Naive thymus-derived CD4-positive, alpha-beta T cell (primary cell): Measurements from ENCODE around the gene STARD8. TPM values are rescaled to one million over a fixed set of nuclear protein-coding genes. Genes with fewer than 3 reads are reported as not detected.
"Not testable (repeated sequence)": the region's sequence is repeated elsewhere in the genome, so short reads cannot be mapped to it uniquely, and the experiment has no call there.

Experiments used
- ATAC-seq: fragments of 150-1000 bp; cut with Tn5 transposase; 2 replicates; pipeline ENCODE4 v1.10.0; 2021; ENCODE audit warnings: mild to moderate bottlenecking, moderate library complexity
- CTCF ChIA-PET: fragments of 350-600 bp; sonication (Branson Sonifier 250); formaldehyde crosslinking; loops from one replicate; lab custom pipeline; 2021; ENCODE audit warnings: antibody characterized with exemption; lab: Charles Lee
- POLR2A ChIA-PET: fragments of 350-600 bp; sonication (Branson Sonifier 250); formaldehyde crosslinking; loops from one replicate; lab custom pipeline; 2021; ENCODE audit warnings: antibody characterized with exemption, inconsistent platforms; lab: Charles Lee
- DNase-seq, 9 donors: peaks; one replicate each; pipeline versions ENCODE4 v3.0.0 to v3.0.0-alpha.2; 2020 to 2022; ENCODE audit warnings: mixed read lengths in 1 of 9
- H3K27ac ChIP-seq: one replicate; pipeline ENCODE4 v1.7.0; 2013; ENCODE audit warnings: mild to moderate bottlenecking, low read depth, low read length, moderate library complexity
- H3K27me3 ChIP-seq, 2 donors: one replicate each; pipeline ENCODE4 v1.7.0; 2013; ENCODE audit warnings: low read length in 2 of 2, mild to moderate bottlenecking in 2 of 2, moderate library complexity in 2 of 2; ENCODE audit not compliant: control insufficient read depth in 2 of 2, insufficient read depth in 2 of 2
- H3K36me3 ChIP-seq, 3 experiments: 1 replicate in 2 of 3; 2 replicates in 1 of 3; pipeline ENCODE4 v1.7.0; 2013; ENCODE audit warnings: low read length in 3 of 3, mild to moderate bottlenecking in 3 of 3, moderate library complexity in 1 of 3; ENCODE audit not compliant: insufficient read depth in 3 of 3, control insufficient read depth in 2 of 3
- H3K4me1 ChIP-seq, 2 donors: one replicate each; pipeline ENCODE4 v1.7.0; 2013; ENCODE audit warnings: low read length in 2 of 2, mild to moderate bottlenecking in 2 of 2, moderate library complexity in 1 of 2; ENCODE audit not compliant: control insufficient read depth in 2 of 2, insufficient read depth in 2 of 2
- H3K4me3 ChIP-seq: 2 replicates; pipeline ENCODE4 v1.7.0; 2013; ENCODE audit warnings: mild to moderate bottlenecking, low read length
- H3K9me3 ChIP-seq, 3 experiments: 1 replicate in 2 of 3; 2 replicates in 1 of 3; pipeline ENCODE4 v1.7.0; 2013; ENCODE audit warnings: low read length in 3 of 3; ENCODE audit not compliant: control insufficient read depth in 2 of 3
- H3K27ac Mint-ChIP-seq, 9 donors: one replicate each; pipeline ENCODE4 v1.8.0; 2020 to 2022; ENCODE audit warnings: mixed read lengths in 9 of 9, mild to moderate bottlenecking in 8 of 9, moderate library complexity in 5 of 9, inconsistent platforms in 2 of 9
- H3K27me3 Mint-ChIP-seq, 5 donors: one replicate each; pipeline ENCODE4 v1.8.0; 2021 to 2022; ENCODE audit warnings: mixed read lengths in 5 of 5, mild to moderate bottlenecking in 1 of 5
- H3K36me3 Mint-ChIP-seq, 5 donors: one replicate each; pipeline ENCODE4 v1.8.0; 2020 to 2022; ENCODE audit warnings: mixed read lengths in 5 of 5, mild to moderate bottlenecking in 3 of 5, inconsistent platforms in 1 of 5
- H3K4me1 Mint-ChIP-seq, 7 donors: one replicate each; pipeline ENCODE4 v1.8.0; 2020 to 2022; ENCODE audit warnings: mixed read lengths in 7 of 7, mild to moderate bottlenecking in 3 of 7, inconsistent platforms in 1 of 7
- H3K4me3 Mint-ChIP-seq, 10 donors: one replicate each; pipeline ENCODE4 v1.8.0; 2020 to 2022; ENCODE audit warnings: mild to moderate bottlenecking in 10 of 10, mixed read lengths in 10 of 10, moderate library complexity in 6 of 10, inconsistent platforms in 2 of 10
- H3K9me3 Mint-ChIP-seq, 11 donors: one replicate each; pipeline ENCODE4 v1.8.0; 2020 to 2022; ENCODE audit warnings: mixed read lengths in 11 of 11, mild to moderate bottlenecking in 4 of 11, inconsistent platforms in 1 of 11, moderate library complexity in 1 of 11
- intact Hi-C, 2 donors: fragments of 100-400 bp; cut with micrococcal nuclease; formaldehyde crosslinking; loops; one replicate each; pipeline ENCODE4 v1.15.1; 2023
- polyA plus RNA-seq, 2 donors: library from polyadenylated mRNA; unstranded; fragments of 300-500 nt; fragmentation: Illumina TruSeq; gene quantifications; one replicate each; pipeline ENCODE4 v1.2.3, GENCODE V29; 2021
- total RNA-seq, 6 experiments: library from RNA in 5 of 6; stranded (reverse) in 5 of 6; gene quantifications; 1 replicate in 5 of 6; 2 replicates in 1 of 6; pipeline ENCODE4 v1.2.3 and lab custom pipeline; 2021 to 2026

Gene STARD8
- total and polyA plus RNA-seq, 7 experiments from 2014 or later: 0.04 to 3.5 (median 0.62) TPM

DNA sequence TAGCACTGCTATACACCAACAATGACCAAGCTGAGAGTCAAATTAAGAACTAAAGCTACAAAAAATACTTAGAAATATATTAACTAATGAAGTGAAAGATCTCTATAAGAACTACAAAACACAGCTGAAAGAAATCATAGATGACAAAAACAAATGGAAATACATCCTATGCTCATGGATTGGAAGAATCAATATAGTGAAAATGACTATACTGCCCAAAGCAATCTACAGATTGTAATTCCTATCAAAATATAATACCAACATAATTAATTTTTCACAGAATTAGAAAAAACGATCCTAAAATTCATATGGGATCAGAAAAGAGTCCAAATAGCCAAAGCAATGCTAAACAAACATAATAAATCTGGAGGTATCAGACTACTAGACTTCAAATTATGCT lies 87.8 kb downstream of the STARD8 start:
- ATAC-seq: no peak
- Histone ChIP-seq H3K4me3 (no peak overlapping the region), H3K27ac (no peak overlapping the region), H3K36me3 (no peaks in the 10 kb centered on the region), H3K27me3 (no peaks in the 10 kb centered on the region), H3K4me1 (no peaks in the 10 kb centered on the region), H3K9me3 (no peaks in the 10 kb centered on the region)
- H3K9me3 Mint-ChIP-seq: no peaks in the 10 kb centered on the region
- no peak overlapping the region for H3K27ac Mint-ChIP-seq
- DNase-seq: no peak
- POLR2A ChIA-PET: no interaction called here
- peaks cover 0 to 2% (median 0%) of the 10 kb centered on the region in 7 donors for H3K4me1 Mint-ChIP-seq
- H3K36me3 Mint-ChIP-seq: no peaks in the 10 kb centered on the region
- intact Hi-C loops: no loop called here
- CTCF ChIA-PET: no interaction called here
- H3K4me3 Mint-ChIP-seq: no peak overlapping the region
- peaks cover 0 to 14% (median 6%) of the 10 kb centered on the region in 5 donors for H3K27me3 Mint-ChIP-seq

DNA sequence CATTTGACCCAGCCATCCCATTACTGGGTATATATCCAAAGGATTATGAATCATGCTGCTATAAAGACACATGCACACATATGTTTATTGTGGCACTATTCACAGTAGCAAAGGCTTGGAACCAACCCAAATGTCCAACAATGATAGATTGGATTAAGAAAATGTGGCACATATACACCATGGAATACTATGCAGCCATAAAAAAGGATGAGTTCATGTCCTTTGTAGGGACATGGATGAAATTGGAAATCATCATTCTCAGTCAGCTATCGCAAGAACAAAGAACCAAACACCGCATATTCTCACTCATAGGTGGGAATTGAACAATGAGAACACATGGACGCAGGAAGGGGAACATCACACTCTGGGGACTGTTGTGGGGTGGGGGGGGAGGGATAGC lies 94.4 kb downstream of the STARD8 start:
- ATAC-seq, H3K36me3 ChIP-seq, DNase-seq, H3K4me1 Mint-ChIP-seq, H3K27me3 ChIP-seq, H3K4me3 Mint-ChIP-seq, H3K27me3 Mint-ChIP-seq, intact Hi-C loops, POLR2A ChIA-PET, H3K36me3 Mint-ChIP-seq, H3K9me3 Mint-ChIP-seq, H3K27ac Mint-ChIP-seq, H3K9me3 ChIP-seq, CTCF ChIA-PET, H3K27ac ChIP-seq, H3K4me1 ChIP-seq, H3K4me3 ChIP-seq: not testable (repeated sequence)

DNA sequence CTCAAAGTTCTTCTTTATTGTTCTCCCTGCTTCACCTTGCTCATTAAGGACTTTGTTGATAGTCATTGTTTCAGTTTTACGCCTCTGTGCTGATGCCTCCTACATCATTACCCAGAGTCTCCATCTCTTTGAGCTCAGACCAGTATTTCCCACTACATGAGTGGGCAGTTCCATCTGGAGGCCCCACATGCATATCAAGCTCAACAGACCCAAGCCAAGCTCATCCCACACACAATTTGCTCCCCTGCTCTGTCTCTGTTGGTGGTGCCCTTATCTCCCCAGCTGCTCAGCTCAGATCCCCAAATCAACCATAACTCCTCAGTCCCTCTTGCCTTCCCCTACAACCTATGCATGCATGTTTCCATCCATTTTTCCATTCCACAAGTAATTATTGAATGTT lies 96.3 kb downstream of the STARD8 start:
- Mint-ChIP-seq H3K4me1 (peaks cover 0 to 2% (median 0%) of the 10 kb centered on the region in 7 donors), H3K36me3 (no peaks in the 10 kb centered on the region), H3K9me3 (peaks cover 0 to 3% (median 0%) of the 10 kb centered on the region in 11 donors), H3K27ac (no peak overlapping the region), H3K27me3 (no peaks in the 10 kb centered on the region), H3K4me3 (no peak overlapping the region)
- H3K27ac ChIP-seq: no peak overlapping the region
- no peaks in the 10 kb centered on the region for H3K4me1 ChIP-seq
- no peak for ATAC-seq
- intact Hi-C loops: no loop called here
- no peak for DNase-seq
- ChIA-PET POLR2A (no interaction called here), CTCF (no interaction called here)
- H3K36me3 ChIP-seq: no peaks in the 10 kb centered on the region
- no peak overlapping the region for H3K4me3 ChIP-seq
- no peaks in the 10 kb centered on the region for H3K9me3 ChIP-seq
- H3K27me3 ChIP-seq: no peaks in the 10 kb centered on the region

DNA sequence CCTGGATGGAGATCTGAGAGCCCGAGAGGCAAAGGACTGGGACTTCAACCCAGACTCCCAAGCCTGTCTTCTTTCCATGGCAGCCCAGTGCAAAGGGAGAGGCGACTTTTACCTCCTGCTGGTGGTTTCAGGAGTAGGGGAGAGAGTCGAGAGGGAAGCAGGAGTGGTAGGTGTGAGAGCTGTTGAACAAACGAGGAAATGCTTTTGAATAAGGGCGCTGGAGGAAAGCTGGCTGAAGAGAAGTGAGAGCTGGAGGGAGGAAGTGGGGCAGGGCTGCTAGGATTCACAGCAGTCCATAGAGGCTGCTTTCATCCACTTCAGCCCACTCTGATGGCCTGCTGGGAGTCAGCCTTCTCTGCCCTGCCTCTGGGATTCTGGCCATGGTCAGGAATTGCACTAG lies 99.5 kb downstream of the STARD8 start:
- intact Hi-C loops: no loop called here
- Histone ChIP-seq H3K4me1 (no peaks in the 10 kb centered on the region), H3K27ac (no peak overlapping the region), H3K27me3 (no peaks in the 10 kb centered on the region), H3K36me3 (no peaks in the 10 kb centered on the region), H3K4me3 (no peak overlapping the region), H3K9me3 (no peaks in the 10 kb centered on the region)
- ChIA-PET CTCF (no interaction called here), POLR2A (no interaction called here)
- ATAC-seq (no peak), DNase-seq (no peak)
- H3K4me1 Mint-ChIP-seq: peaks cover 0 to 2% (median 0%) of the 10 kb centered on the region in 7 donors
- peaks cover 0 to 3% (median 0%) of the 10 kb centered on the region in 11 donors for H3K9me3 Mint-ChIP-seq
- peak overlapping the region in 1 of 9 donors; percentile 73 for H3K27ac Mint-ChIP-seq
- no peaks in the 10 kb centered on the region for H3K36me3 Mint-ChIP-seq
- no peaks in the 10 kb centered on the region for H3K27me3 Mint-ChIP-seq
- H3K4me3 Mint-ChIP-seq: no peak overlapping the region

DNA sequence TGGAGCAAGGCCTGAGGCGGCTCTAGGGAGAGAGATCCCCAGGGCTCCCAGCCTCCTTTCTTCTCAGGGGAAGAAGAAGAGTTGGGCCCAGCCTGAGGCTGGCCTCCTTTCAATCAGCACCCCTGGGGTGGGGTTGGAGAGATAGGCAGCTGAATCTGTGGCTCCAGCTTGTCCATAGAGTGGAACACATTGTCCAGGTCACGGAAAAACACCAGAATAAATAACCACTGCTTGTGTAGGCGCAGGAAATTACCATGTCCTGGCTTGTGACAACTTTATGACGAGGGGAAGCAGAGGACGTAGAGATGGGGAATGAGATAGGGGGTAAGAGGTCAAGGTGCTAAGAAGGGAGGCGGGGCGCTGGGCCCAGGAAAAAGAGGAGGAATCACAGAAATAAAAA lies 100.6 kb downstream of the STARD8 start:
- Mint-ChIP-seq H3K36me3 (no peaks in the 10 kb centered on the region), H3K4me3 (no peak overlapping the region), H3K27me3 (no peaks in the 10 kb centered on the region), H3K9me3 (peaks cover 0 to 3% (median 0%) of the 10 kb centered on the region in 11 donors), H3K27ac (no peak overlapping the region), H3K4me1 (peaks cover 0 to 2% (median 0%) of the 10 kb centered on the region in 7 donors)
- H3K4me1 ChIP-seq: no peaks in the 10 kb centered on the region
- intact Hi-C loops: no loop called here
- no peak overlapping the region for H3K4me3 ChIP-seq
- H3K27ac ChIP-seq: no peak overlapping the region
- DNase-seq (no peak), ATAC-seq (no peak)
- no peaks in the 10 kb centered on the region for H3K27me3 ChIP-seq
- no peaks in the 10 kb centered on the region for H3K9me3 ChIP-seq
- CTCF ChIA-PET: no interaction called here
- POLR2A ChIA-PET: no interaction called here
- H3K36me3 ChIP-seq: no peaks in the 10 kb centered on the region

DNA sequence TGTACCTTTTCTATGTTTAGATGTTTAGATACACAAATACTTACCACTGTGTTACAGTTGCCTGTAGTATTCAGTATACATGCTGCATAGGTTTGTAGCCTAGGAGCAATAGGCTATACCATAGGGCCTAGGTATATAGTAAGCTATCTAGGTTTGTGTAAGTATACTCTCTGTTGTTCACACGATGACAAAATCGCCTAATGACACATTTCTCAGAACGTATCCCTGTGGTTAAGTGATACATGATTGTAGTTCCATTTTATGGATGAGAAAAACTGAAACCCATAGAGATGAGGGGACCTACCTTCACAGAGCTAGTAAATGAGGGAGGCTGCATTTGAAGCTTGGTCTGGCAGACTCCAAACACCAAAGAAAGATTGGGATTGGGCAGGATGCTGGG lies 102.0 kb downstream of the STARD8 start:
- Histone ChIP-seq H3K27ac (no peak overlapping the region), H3K4me1 (no peaks in the 10 kb centered on the region), H3K4me3 (no peak overlapping the region), H3K36me3 (no peaks in the 10 kb centered on the region), H3K9me3 (no peaks in the 10 kb centered on the region), H3K27me3 (no peaks in the 10 kb centered on the region)
- intact Hi-C loops: no loop called here
- no peak for ATAC-seq
- ChIA-PET POLR2A (no interaction called here), CTCF (no interaction called here)
- H3K27ac Mint-ChIP-seq: no peak overlapping the region
- no peaks in the 10 kb centered on the region for H3K27me3 Mint-ChIP-seq
- no peak for DNase-seq
- no peak overlapping the region for H3K4me3 Mint-ChIP-seq
- H3K4me1 Mint-ChIP-seq: peaks cover 0 to 2% (median 0%) of the 10 kb centered on the region in 7 donors
- peaks cover 0 to 2% (median 0%) of the 10 kb centered on the region in 11 donors for H3K9me3 Mint-ChIP-seq
- H3K36me3 Mint-ChIP-seq: no peaks in the 10 kb centered on the region

DNA sequence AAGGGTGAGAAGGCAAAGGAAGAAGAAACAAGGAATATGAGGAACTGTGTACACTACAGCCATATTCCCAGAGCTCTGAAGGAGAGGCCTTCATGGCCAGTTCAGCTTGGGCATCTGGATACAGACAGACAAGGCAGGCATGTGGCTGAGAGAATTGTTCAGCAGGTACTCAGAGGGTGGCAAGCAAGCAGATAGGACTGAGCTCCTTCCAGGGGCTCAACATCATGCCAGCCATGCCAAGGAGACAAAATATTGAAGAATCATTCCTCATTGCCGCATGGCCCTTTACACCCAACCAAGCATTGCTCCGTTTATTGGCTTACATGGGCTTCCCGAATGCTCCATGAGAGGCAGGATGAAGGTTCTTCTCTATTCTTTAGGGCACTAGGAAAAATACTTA lies 102.8 kb downstream of the STARD8 start:
- POLR2A ChIA-PET: no interaction called here
- Mint-ChIP-seq H3K9me3 (peaks cover 0 to 2% (median 0%) of the 10 kb centered on the region in 11 donors), H3K27me3 (no peaks in the 10 kb centered on the region), H3K4me3 (no peak overlapping the region), H3K4me1 (no peaks in the 10 kb centered on the region), H3K27ac (no peak overlapping the region), H3K36me3 (no peaks in the 10 kb centered on the region)
- no peaks in the 10 kb centered on the region for H3K27me3 ChIP-seq
- no peak for DNase-seq
- no peak overlapping the region for H3K4me3 ChIP-seq
- intact Hi-C loops: no loop called here
- CTCF ChIA-PET: no interaction called here
- no peaks in the 10 kb centered on the region for H3K36me3 ChIP-seq
- no peaks in the 10 kb centered on the region for H3K9me3 ChIP-seq
- H3K4me1 ChIP-seq: no peaks in the 10 kb centered on the region
- no peak overlapping the region for H3K27ac ChIP-seq
- ATAC-seq: no peak
